Measurements from ENCODE around the gene TAF11L4. TPM values are rescaled to one million over a fixed set of nuclear protein-coding genes. Genes with fewer than 3 reads are reported as not detected.

TAF11L4 gene
- polyA plus RNA-seq, 3 donors, result not detected

Other genes starting within 250 kb of the TAF11L4 start
- gene TAF11L2, start 23.6 kb upstream of the TAF11L4 start, polyA plus RNA-seq (ENCODE audit: insufficient read length in 3 of 3), result not detected
- gene TAF11L3, start 3.4 kb upstream of the TAF11L4 start, polyA plus RNA-seq (ENCODE audit: insufficient read length in 3 of 3), result not detected
- not detected for gene TAF11L5, start 3.4 kb downstream of the TAF11L4 start, polyA plus RNA-seq (ENCODE audit: insufficient read length in 3 of 3)
- not detected for gene TAF11L6, start 6.9 kb downstream of the TAF11L4 start, polyA plus RNA-seq (ENCODE audit: insufficient read length in 3 of 3)
- gene TAF11L7, start 64.0 kb downstream of the TAF11L4 start, polyA plus RNA-seq (ENCODE audit: insufficient read length in 3 of 3), result not detected
- not detected for gene TAF11L8, start 69.2 kb downstream of the TAF11L4 start, polyA plus RNA-seq (ENCODE audit: insufficient read length in 3 of 3)
- not detected for gene TAF11L9, start 72.6 kb downstream of the TAF11L4 start, polyA plus RNA-seq (ENCODE audit: insufficient read length in 3 of 3)
- gene TAF11L10, start 76.0 kb downstream of the TAF11L4 start, polyA plus RNA-seq (ENCODE audit: insufficient read length in 3 of 3), result not detected
- gene TAF11L11, start 82.4 kb downstream of the TAF11L4 start, polyA plus RNA-seq (ENCODE audit: insufficient read length in 3 of 3), result not detected
- not detected for gene TAF11L12, start 88.6 kb downstream of the TAF11L4 start, polyA plus RNA-seq (ENCODE audit: insufficient read length in 3 of 3)
- gene TAF11L13, start 110.3 kb downstream of the TAF11L4 start, polyA plus RNA-seq (ENCODE audit: insufficient read length in 3 of 3), result not detected
- gene TAF11L14, start 112.7 kb downstream of the TAF11L4 start, polyA plus RNA-seq (ENCODE audit: insufficient read length in 3 of 3), result not detected

All from right renal cortex interstitium (tissue), 3 donors.